ENCODE results near the gene CPED1.

- TF ChIP-seq OSR1 (CRISPR knock-in tag; IDR thresholded peaks at IDR 0.05) (no peak), TCF4 (CRISPR knock-in tag; IDR thresholded peaks at IDR 0.05; ENCODE audit: borderline replicate concordance) (no peak), ZNF8 (CRISPR knock-in tag; IDR thresholded peaks at IDR 0.05) (no peak), CREB5 (CRISPR knock-in tag; IDR thresholded peaks at IDR 0.05; ENCODE audit: low read depth) (no peak), ZFP30 (CRISPR knock-in tag; IDR thresholded peaks at IDR 0.05) (no peak), RARB (CRISPR knock-in tag; IDR thresholded peaks at IDR 0.05) (no peak), PATZ1 (CRISPR knock-in tag; IDR thresholded peaks at IDR 0.05; ENCODE audit: borderline replicate concordance) (no peak), ARNTL (CRISPR knock-in tag; IDR thresholded peaks at IDR 0.05; ENCODE audit: borderline replicate concordance, low read depth) (no peak), GLIS3 (CRISPR knock-in tag; IDR thresholded peaks at IDR 0.05) (no peak), PPARA (CRISPR knock-in tag; IDR thresholded peaks at IDR 0.05; ENCODE audit: borderline replicate concordance) (no peak), CSDC2 (CRISPR knock-in tag; IDR thresholded peaks at IDR 0.05) (no peak), ZNF565 (CRISPR knock-in tag; conservative IDR thresholded peaks at IDR 0.05; ENCODE audit: low read depth) (no peak), CSRNP3 (CRISPR knock-in tag; IDR thresholded peaks at IDR 0.05) (no peak), ZC3H10 (CRISPR knock-in tag; IDR thresholded peaks at IDR 0.05) (no peak)
Measured at GRCh38 chr7:120986650-120987049, 1.9 kb upstream of the CPED1 start.

Data from SK-N-SH treated with all-trans-retinoic acid at 6 μM for 48 hours (cell line).